ENCODE measurements around the gene SPOCK1.

- TF ChIP-seq, protein P1, sequence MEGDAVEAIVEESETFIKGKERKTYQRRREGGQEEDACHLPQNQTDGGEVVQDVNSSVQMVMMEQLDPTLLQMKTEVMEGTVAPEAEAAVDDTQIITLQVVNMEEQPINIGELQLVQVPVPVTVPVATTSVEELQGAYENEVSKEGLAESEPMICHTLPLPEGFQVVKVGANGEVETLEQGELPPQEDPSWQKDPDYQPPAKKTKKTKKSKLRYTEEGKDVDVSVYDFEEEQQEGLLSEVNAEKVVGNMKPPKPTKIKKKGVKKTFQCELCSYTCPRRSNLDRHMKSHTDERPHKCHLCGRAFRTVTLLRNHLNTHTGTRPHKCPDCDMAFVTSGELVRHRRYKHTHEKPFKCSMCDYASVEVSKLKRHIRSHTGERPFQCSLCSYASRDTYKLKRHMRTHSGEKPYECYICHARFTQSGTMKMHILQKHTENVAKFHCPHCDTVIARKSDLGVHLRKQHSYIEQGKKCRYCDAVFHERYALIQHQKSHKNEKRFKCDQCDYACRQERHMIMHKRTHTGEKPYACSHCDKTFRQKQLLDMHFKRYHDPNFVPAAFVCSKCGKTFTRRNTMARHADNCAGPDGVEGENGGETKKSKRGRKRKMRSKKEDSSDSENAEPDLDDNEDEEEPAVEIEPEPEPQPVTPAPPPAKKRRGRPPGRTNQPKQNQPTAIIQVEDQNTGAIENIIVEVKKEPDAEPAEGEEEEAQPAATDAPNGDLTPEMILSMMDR (IDR thresholded peaks at IDR 0.05; ENCODE audit: poor library complexity) = no peak
- TF ChIP-seq EZH2phosphoT487 (IDR thresholded peaks at IDR 0.05; ENCODE audit: low read depth, severe bottlenecking, unreplicated experiment) = no peak
- TF ChIP-seq EZH2 (IDR thresholded peaks at IDR 0.05; ENCODE audit: borderline replicate concordance) = no peak
These were observed 3.5 kb upstream of the SPOCK1 start for GRCh38 chr5:137502632-137503031.

Data from hepatocyte (in vitro differentiated cells).